NCI-H187 treated with DMSO at 0.1 percent for 48 hours (cell line): ENCODE results near the gene TUBB8B.
"Not testable (repeated sequence)": the region's sequence is repeated elsewhere in the genome, so short reads cannot be mapped to it uniquely, and the experiment has no call there.

Source experiments
- DNase-seq: peaks from one replicate; lab custom pipeline; 2025; lab: John Stamatoyannopoulos, UW

The TUBB8B gene

DNA sequence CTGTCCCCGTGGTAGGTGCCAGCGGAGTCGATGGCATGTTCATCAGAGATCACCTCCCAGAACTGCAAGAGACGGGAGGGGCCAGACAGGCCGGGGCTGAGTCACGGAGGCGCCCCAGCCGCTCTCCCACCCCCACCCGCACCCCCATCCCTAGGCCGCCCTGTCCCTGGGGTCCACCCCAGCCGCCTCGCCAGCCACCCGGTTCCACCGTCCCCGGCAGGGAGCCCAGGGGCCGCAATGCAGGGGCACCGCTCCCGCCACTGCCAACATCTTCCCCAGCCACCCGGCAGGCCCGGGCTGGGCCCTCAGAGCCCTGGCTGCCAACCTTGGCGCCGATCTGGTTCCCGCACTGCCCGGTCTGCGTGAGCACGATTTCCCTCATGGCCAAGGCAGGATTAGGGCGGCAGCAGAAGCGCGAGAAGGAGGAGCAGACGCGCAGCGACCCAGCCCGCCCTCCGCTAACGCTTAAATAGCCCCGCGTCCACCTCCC, at the start of gene TUBB8B:
Gene TUBB8B, minus strand, starts transcription at position 440 of the 490 bp plus-strand sequence. Its CDS starts 58 bp downstream, at position 382.
- not testable (repeated sequence) for DNase-seq

DNA sequence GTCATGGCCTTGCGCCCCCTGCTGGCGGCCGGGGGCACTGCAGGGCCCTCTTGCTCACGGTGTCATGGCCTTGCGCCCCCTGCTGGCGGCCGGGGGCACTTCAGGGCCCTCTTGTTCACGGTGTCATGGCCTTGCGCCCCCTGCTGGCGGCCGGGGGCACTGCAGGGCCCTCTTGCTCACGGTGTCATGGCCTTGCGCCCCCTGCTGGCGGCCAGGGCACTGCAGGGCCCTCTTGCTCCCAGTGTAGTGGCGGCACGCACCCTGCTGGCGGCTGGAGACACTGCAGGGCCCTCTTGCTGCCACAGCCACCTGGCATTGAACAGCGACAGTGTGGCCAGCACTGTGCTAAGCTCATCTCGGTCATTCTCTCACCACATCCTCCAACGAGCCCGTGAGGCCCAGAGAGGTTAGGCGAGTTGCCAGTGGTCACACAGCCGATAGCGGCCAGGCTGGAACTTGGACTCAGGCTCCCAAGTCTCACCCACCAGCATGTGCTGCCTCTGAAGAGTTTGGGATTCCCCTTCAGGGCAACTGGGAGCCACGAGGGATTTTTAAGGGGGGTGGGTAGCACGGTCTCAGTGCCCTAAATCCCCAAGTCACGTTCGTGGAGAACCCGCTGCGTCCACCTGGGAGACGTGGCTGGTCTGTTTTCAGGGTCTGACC, 48.0 kb upstream of the TUBB8B start:
- DNase-seq, result not testable (repeated sequence)

DNA sequence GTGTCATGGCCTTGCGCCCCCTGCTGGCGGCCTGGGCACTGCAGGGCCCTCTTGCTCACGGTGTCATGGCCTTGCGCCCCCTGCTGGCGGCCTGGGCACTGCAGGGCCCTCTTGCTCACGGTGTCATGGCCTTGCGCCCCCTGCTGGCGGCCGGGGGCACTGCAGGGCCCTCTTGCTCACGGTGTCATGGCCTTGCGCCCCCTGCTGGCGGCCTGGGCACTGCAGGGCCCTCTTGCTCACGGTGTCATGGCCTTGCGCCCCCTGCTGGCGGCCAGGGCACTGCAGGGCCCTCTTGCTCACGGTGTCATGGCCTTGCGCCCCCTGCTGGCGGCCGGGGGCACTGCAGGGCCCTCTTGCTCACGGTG, 47.3 kb upstream of the TUBB8B start:
- not testable (repeated sequence) for DNase-seq

DNA sequence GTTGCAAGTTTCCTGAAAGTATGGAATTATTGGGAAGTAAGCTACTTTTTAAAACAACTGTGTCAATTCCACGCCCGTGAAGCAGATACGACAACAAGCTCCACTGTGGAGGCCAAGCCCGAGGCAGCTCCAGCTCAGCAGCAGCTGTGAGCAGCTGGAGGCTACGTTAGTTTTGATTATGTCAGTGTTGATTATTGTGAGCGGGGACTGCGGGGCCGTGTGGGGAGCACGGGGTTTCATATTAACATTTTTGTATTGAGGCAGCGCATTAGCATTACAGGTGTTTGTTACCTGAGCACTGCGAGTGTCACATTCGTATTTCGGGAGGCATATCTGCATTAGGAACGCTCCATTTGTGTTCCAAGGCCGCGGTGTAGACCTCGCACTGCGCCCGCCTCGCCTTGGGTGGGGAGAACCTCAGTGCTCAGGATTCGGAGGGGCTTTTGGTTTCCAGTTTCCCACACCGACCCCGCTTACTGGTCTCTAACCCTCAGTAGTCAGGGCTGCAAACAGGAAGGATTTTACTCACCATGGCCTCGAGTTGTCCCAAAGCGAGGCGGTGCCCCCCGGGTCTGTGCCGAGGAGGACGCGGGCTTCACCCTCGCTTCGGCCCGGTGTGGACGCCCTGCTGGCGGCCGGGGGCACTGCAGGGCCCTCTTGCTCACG, 46.8 kb upstream of the TUBB8B start:
- not testable (repeated sequence) for DNase-seq

DNA sequence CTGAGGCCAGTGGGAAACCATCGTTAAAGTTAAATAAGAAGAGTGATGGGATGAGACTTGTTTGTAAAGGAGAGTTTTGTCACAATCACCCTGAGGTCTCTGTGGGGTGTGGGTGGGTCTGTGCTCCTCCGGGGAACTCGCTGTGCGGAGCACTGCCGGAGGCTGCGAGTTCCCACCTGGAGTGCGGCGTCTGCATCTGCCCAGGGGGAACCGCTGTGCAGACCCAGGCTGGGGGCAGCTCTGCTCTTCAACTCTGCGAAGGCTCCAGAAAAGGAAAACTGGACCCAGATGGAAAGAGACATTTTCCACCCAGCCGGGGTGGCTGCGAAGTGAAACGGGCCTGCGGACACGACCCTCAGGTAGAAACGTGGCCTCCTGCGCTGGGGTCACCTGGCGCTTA, 46.2 kb upstream of the TUBB8B start:
- DNase-seq, result not testable (repeated sequence)

DNA sequence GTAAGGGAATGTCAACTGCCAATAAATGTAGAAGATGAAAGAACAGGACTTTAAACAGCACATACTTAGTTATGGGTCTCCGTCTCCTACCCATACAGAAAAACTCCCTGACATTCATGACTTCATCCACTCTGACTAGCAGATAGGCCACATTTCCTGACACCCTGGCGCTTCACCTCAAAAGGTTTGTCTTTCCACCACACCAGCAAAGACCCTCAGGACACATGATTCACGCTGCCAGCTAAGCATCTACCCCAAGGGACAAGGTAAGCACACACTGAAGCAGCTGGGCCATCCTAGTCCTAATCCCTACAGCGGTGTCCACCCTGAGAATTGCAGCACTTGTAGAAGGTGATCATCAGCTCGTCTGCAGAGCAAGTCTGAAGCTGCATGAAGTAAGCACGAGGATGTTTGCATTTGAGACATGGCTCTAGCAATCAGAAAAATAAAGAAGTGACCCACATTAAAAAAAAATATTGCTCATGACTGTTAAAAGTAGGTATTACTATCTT, 44.5 kb upstream of the TUBB8B start:
- not testable (repeated sequence) for DNase-seq

DNA sequence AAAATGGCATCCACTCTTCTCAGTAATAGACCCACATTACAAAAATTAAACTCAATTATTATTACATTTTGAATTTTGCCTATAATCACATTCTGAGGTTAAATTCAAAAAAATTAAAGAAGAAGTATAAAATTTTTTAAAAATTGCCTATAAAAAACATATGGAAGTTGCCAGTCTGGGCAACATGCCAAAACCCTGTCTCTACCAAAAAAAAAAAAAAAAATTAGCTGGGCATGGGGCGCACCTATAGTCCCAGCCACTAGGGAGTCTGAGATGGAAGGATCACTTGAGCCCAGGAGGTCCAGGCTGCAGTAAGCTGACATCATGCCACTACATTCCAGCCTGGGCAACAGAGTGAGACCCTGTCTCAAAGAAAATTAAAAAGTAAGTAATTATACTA, 42.1 kb upstream of the TUBB8B start:
- not testable (repeated sequence) for DNase-seq

DNA sequence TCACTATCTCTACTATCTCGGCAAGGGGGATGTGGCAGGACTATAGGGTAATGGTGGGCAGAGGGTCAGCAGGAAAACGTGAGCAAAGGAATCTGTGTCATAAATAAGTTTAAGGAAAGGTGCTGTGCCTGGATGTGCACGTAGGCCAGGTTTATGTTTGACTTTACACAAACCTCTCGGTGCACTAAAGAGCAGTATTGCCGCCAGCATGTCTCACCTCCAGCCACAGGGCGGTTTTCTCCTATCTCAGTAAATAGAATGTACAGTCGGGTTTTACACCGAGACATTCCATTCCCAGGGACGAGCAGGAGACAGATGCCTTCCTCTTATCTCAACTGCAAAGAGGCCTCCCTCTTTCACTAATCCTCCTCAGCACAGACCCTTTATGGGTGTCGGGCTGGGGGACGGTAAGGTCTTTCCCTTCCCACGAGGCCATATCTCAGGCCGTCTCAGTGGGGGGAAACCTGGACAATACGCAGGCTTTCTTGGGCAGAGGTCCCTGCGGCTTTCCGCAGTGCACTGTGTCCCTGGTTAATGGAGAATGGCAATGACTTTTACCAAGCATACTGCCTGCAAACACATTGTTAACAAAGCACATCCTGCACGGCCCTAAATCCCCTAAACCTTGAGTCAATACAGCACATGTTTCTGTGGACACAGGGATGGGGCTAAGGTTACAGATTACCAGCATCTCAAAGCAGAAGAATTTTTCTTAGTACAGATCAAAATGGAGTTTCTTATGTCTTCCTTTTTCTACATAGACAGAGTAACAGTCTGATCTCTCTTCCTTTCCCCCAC, 41.2 kb upstream of the TUBB8B start:
- not testable (repeated sequence) for DNase-seq

DNA sequence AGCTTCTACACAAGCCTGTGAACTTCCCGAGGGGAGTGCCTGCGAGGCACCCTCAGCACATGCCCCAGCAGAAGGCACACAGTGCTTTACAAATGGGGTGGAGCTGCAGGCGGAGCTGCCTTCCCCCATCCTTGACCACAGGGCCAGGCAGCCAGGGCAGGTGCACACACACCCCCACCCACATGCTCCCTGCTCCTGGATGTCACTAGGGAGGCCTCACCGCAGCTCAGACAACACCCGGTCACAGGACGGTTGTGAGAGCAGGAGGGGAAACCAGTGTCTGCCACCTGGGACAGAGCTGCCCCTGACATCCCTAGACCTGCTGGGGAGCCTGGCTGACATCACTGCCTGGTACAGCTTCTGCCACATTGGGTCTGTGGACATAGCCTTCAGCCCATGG, 39.7 kb upstream of the TUBB8B start:
- DNase-seq, result not testable (repeated sequence)

DNA sequence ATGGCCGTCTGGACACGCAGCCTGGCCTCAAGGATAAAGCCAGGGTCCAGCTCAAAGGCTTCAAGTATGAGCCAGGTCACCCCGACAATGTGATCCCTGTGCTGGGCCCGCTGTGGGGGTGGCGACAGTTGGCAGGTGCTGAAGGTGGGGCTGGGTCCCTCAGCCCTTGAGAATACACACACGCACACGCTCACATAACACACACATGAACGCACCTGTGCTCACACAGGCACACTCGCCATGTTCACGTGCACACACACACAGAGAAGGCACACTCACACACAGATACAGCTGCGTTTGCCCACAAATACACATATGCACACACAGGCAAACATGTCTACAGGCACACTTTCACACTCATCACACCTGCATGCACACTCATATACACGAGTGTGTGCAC, 35.4 kb upstream of the TUBB8B start:
- DNase-seq, result not testable (repeated sequence)

DNA sequence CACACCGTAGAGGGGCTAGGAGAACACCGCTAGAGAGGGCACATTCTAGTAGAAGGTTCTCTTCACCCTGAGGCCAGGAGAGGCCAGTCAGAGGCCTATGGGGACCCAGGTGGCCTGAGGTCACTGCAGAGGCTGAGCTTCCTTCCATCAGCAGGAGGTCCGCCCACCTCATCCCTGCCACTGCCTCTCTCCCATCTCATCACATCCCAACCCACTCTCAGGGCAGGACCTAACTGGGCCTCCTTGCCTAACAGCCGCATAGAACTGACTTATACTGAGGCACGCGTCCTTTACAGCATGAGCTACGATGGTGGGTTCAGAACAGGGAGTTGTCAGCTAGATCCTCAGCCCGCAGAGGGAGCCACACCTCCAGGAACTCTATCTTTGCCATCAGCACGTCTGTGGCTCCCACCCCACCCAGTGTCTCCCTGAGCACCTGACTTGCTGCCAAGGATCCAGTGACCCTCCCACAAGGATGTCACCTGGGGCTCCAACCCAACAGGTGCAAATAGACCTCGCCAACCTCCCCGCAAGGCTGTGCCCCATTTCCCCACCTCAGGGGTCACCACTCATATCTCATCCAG, 33.3 kb upstream of the TUBB8B start:
- not testable (repeated sequence) for DNase-seq

DNA sequence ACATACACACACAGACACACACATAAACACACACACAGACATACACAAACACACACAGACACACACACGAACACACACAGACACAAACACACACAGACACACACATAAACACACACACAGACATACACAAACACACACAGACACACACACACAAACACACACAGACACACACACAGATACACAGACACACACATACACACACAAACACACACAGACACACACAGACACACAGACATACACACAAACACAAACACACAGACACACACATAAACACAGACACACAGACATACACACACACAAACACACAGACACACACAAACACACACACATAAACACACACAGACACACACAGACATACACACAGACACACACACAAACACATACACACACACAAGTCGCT, 31.5 kb upstream of the TUBB8B start:
- DNase-seq, result not testable (repeated sequence)

DNA sequence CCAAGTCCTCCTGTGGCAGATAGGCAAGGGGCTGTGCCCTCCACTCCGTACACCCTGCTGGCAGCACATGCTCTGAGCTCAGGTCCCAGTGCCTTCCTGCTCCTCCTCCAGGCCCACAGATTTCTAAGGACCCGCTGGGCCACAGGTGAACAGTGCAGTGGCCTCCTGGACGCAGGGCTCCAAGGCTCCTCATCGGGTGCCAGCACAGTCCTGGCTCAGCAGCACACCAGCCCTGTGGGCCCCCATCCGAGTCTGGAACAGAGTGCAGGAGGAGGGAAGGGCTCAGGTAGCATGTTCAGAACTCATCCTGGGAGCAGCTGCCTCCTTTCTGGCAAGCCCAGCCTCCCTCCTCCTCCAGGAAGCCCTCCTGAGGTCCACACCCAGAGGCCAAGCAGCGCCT, 30.8 kb upstream of the TUBB8B start:
- DNase-seq, result not testable (repeated sequence)

DNA sequence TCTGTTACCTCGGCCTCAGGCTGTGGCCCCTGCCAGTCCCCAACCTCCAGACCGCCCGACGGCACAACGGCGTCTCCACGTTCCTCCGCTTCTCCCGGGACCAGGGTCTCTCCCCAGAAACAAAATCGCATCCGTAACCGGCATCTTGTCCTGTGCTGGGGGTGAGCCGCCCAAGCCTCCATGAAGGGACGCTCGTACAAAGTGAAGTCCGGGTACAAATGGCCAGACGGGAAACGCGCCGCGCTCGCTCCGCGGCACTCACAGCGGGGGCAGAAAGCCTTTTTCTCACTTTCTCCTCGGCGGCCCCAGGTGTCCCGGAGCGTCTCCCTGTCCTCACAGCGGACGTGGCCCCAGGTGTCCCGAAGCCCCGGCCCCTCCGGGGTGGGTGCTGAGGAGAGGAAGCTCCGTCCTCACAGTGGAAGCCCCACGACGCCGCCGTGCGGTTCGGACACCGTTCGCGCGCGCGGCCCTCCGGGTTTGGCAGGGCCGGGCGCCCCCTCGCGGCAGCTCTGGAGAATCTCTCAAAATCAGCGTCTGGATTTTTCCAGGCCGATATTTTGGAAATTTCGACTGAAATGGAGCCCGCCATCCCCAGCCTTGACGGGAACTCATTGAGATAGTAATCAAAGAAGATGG, 26.2 kb upstream of the TUBB8B start:
- DNase-seq, result not testable (repeated sequence)

DNA sequence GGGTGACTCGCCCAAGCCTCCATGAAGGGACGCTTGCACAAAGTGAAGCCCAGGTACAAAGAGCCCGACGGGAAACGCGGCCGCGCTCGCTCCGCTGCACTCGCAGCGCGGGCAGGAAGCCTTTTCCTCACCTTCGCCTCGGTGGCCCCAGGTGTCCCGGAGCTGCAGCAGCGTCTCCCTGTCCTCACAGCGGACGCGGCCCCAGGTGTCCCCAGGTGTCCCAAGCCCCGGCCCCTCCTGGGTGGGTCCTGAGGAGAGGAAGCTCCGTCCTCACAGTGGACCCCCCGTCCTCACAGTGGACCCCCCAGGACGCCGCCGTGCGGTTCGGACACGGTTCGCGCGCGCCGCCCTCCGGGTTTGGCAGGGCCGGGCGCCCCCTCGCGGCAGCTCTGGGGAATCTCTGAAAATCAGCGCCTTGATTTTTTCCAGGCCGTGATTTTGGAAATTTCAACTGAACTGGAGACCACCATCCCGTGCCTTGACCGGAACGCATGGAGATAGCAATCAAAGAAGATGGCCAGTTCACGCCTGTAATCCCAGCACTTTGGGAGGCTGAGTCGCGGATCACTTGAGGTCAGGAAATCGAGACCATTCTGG, 23.9 kb upstream of the TUBB8B start:
- DNase-seq, result not testable (repeated sequence)

DNA sequence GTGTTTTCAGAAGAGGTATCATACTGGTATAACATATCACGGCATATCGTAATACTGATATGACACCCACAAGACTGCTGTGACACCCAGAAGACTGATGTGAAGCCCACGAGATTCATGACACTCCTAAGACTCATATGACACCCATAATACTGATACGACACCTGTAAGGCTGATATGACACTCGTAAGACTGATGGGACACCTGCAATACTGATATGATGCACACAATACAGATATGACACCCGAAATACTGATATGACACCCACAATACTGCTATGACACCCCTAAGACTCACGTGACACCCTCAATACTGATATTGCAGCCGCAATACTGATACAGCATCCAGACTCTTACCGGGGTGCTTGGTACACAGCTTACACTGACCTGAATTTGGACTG, 18.3 kb upstream of the TUBB8B start:
- not testable (repeated sequence) for DNase-seq

DNA sequence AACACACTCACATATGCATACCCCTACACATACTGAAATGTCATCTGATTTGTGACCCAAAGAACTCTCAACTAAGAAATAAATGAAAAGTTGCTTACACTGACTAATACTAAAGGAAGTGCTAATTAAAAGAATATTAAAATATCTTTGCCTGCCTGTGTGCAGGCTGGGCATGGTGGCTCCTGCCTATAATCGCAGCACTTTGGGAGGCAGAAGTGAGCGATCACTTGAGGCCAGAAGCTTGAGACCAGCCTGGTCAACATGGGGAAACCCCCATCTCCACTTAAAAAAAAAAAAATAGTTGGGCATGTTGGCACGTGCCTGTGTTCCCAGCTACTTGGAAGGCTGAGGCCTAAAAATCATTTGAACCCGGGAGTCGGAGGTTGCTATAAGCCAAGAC, 14.9 kb upstream of the TUBB8B start:
- DNase-seq, result not testable (repeated sequence)

DNA sequence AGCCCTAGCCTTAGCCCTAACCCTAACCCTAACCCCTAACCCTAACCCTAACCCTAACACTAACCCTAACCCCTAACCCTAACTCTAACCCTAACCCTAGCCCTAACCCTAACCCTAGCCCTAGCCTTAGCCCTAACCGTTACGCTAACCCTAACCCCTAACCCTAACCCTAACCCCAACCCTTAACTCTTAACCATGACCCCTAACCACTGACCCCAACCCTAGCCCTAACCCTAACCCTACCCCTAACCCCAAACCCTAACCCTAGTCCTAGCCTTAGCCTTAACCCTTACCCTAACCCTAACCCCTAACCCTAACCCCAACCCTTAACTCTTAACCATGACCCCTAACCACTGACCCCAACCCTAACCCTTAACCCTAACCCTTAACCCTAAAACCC, 14.2 kb upstream of the TUBB8B start:
- not testable (repeated sequence) for DNase-seq

DNA sequence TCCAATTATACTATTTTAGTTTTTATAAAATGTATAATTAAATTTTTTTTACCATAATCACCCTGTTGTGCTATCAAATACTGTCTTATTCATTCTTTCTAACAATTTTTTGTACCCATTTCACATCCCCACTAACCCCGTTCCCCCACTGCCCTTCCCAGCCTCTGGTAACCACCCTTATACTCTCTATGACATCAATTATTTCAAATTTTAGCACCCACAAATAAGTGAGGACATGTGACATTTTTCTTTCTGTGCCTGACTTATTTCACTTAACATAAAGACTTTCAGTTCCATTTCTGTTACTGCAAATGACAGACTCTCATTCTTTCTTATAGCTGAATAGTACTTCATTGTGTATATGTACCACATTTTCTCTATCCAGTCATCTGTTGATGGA, 5.0 kb upstream of the TUBB8B start:
- not testable (repeated sequence) for DNase-seq

DNA sequence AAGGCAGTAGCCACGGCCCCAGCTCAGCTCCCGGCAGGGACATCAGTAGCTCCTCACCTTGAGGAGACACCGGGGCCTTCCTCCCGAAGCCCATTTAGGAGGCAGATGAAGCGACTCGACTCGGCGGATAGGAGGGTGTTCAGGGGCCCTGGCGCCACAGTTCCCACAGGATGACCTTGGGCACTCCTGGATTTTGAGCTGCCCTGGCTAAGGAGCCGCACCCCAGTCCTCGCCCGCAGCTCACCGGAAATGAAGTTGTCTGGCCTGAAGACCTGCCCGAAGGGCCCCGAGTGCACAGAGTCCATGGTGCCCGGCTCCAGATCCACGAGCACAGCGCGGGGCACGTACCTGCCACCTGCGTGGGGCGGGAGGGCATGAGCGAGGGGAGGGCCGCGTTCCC, 719 bp downstream of the TUBB8B start:
- DNase-seq, result not testable (repeated sequence)

DNA sequence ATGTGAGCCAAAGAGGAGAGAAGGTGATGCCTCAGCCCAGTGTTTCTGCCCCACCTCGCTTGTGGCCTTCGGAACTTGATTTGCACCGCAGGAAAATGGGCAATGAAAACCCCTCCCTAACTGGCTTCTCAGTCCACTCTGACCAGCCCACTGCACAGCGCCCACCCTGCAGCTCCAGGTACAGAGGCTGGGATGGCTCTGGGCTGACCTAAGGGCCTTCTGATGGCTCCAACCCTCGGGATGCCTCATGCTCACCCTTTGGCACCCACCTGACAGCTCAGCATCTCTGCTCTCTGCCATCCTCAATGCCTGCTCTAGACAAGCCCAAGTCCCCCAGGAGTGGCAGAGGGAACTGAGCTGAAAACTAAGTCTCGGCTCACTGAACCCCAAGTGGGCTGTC, 36.2 kb downstream of the TUBB8B start:
- DNase-seq, result not testable (repeated sequence)
